Peyer's patch (tissue), 4 donors: Measurements from ENCODE around the gene CTNNA2.

Experiments
- POLR2A ChIP-seq, 2 donors: fragments of 450-650 bp; IDR thresholded peaks; one replicate each; pipeline ENCODE4 v1.5.1; 2017; ENCODE audit warnings: antibody characterized with exemption in 2 of 2, mild to moderate bottlenecking in 2 of 2, moderate library complexity in 2 of 2
- TF ChIP-seq, protein P1 (sequence below), 6 experiments: fragments of 450-650 bp in 4 of 6; fragments of 200-600 bp in 2 of 6; sonication (generic) in 1 of 6; IDR thresholded peaks; one replicate each; pipeline ENCODE4 v1.5.1; 2017 to 2019; ENCODE audit warnings: antibody characterized with exemption in 6 of 6, mild to moderate bottlenecking in 3 of 6, moderate library complexity in 1 of 6

DNA sequence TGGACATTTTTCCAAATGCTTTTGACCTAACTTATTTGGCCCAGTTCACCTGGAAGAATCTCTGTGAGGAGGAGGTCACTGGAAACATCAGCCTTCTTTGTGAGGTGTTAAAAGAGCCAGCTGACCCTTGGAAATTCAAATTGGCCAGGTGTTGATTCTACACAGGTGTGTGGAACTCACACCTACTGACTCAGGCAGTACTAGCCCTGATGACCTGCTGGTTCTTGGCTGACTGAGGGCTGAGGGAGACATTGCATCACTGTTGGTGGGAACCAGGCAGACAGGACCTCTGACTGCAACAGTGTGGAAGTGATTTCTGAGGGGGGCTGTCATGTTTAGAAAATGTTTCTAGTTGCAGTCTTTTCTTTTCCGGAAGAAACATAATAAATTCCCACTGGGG lies 1033.9 kb downstream of the CTNNA2 start:
- TF ChIP-seq POLR2A (IDR thresholded peaks at IDR 0.05), result no peak
- TF ChIP-seq, protein P1, sequence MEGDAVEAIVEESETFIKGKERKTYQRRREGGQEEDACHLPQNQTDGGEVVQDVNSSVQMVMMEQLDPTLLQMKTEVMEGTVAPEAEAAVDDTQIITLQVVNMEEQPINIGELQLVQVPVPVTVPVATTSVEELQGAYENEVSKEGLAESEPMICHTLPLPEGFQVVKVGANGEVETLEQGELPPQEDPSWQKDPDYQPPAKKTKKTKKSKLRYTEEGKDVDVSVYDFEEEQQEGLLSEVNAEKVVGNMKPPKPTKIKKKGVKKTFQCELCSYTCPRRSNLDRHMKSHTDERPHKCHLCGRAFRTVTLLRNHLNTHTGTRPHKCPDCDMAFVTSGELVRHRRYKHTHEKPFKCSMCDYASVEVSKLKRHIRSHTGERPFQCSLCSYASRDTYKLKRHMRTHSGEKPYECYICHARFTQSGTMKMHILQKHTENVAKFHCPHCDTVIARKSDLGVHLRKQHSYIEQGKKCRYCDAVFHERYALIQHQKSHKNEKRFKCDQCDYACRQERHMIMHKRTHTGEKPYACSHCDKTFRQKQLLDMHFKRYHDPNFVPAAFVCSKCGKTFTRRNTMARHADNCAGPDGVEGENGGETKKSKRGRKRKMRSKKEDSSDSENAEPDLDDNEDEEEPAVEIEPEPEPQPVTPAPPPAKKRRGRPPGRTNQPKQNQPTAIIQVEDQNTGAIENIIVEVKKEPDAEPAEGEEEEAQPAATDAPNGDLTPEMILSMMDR (IDR thresholded peaks at IDR 0.05), result no peak
